ENCODE measurements around the gene TOMM7.

DNA sequence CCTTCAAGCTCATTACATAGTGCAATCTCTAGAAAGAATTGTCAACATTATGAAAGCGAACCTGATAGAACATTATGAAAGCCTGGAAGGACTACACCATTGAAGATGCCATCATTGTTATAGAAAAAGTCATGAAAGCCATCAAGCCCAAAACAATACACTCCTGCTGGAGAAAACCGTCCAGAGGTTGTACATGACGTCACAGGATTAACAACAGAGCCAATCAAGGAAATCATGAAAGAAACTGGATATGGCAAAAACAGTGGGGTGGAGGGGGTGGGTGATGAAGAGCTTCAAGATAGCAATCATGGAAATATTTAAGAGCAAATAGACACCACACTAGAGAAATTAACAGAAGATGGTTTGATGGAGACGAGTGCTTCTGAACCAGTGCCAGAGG, 45.7 kb downstream of the TOMM7 start:
- TF ChIP-seq, protein P1, sequence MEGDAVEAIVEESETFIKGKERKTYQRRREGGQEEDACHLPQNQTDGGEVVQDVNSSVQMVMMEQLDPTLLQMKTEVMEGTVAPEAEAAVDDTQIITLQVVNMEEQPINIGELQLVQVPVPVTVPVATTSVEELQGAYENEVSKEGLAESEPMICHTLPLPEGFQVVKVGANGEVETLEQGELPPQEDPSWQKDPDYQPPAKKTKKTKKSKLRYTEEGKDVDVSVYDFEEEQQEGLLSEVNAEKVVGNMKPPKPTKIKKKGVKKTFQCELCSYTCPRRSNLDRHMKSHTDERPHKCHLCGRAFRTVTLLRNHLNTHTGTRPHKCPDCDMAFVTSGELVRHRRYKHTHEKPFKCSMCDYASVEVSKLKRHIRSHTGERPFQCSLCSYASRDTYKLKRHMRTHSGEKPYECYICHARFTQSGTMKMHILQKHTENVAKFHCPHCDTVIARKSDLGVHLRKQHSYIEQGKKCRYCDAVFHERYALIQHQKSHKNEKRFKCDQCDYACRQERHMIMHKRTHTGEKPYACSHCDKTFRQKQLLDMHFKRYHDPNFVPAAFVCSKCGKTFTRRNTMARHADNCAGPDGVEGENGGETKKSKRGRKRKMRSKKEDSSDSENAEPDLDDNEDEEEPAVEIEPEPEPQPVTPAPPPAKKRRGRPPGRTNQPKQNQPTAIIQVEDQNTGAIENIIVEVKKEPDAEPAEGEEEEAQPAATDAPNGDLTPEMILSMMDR (IDR thresholded peaks at IDR 0.05; ENCODE audit: low read depth, low read length, poor library complexity, severe bottlenecking), result no peak
- TF ChIP-seq EZH2phosphoT487 (IDR thresholded peaks at IDR 0.05; ENCODE audit: borderline replicate concordance, low read length), result no peak

Data from DOHH2 (cell line).